Measurements from ENCODE around the gene METAP1.

METAP1 gene

DNA sequence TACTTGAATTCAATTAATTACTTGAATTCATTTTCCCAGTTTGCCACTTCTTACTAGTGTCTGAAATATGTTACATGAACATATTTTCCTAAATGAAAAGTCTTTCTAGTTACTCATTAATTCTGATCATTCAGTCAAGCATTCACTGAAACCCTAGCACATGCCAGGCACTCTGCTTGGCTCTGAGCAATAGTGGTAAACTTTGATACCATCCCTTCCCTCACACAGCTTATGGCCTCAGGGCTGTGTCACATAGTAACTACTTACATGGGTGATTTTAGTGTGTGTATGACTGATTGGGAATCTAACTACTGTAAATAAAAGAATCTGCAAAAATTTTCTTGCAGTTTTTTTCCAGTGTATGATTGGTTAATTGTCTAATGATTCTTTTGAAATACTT is 32.7 kb downstream of the METAP1 start:
- DNase-seq (ENCODE audit: low spot score) (no peak), ATAC-seq (ENCODE audit: low read depth) (peak; percentile 33; the same call in 1 of the 3 replicates)
- Histone ChIP-seq H3K4me3 (ENCODE audit: severe bottlenecking) (no peak overlapping the region), H3K36me3 (ENCODE audit: low read depth) (peaks cover 22% of the 10 kb centered on the region), H3K4me1 (ENCODE audit: insufficient read depth, poor library complexity, severe bottlenecking) (peaks cover 10% of the 10 kb centered on the region), H3K27ac (ENCODE audit: poor library complexity, severe bottlenecking) (no peak overlapping the region), H3K9me3 (ENCODE audit: severe bottlenecking) (no peaks in the 10 kb centered on the region), H3K27me3 (ENCODE audit: insufficient read depth, poor library complexity, severe bottlenecking) (no peaks in the 10 kb centered on the region)
- TF ChIP-seq, protein P1, sequence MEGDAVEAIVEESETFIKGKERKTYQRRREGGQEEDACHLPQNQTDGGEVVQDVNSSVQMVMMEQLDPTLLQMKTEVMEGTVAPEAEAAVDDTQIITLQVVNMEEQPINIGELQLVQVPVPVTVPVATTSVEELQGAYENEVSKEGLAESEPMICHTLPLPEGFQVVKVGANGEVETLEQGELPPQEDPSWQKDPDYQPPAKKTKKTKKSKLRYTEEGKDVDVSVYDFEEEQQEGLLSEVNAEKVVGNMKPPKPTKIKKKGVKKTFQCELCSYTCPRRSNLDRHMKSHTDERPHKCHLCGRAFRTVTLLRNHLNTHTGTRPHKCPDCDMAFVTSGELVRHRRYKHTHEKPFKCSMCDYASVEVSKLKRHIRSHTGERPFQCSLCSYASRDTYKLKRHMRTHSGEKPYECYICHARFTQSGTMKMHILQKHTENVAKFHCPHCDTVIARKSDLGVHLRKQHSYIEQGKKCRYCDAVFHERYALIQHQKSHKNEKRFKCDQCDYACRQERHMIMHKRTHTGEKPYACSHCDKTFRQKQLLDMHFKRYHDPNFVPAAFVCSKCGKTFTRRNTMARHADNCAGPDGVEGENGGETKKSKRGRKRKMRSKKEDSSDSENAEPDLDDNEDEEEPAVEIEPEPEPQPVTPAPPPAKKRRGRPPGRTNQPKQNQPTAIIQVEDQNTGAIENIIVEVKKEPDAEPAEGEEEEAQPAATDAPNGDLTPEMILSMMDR (IDR thresholded peaks at IDR 0.05; ENCODE audit: poor library complexity, severe bottlenecking): no peak

DNA sequence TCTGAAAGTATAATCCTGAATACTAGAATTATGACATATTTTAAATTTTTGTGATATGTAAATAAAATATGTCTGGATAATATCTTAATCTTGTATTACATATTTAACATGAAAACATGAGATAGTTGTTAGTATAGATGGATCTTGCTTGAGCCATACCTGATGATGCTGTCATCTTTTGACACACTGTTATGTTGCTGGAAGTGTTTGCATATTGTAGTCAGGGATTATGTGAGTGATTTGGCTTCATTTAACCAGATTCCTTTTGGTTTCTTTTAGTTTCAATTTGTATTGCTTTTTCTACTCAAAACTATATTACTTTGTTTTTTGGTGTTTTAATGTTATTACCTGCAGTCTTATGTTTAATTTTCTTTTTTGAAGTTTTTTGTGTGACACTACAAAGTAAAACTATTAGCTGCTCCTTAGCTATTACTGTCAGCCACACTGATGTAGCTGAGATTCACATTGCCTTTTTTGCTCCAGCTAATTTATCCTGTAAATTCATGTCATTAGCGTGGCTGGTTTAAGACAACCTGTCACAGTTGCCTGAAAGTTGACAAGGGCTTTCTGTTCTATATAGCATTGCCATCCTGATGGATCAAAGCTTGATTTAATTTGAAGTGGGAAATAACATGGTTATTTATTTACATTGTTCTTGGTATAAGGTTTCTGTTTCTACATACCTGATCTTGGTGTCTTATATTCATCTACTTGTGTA is 33.7 kb downstream of the METAP1 start:
- no peak overlapping the region for H3K27ac ChIP-seq (ENCODE audit: poor library complexity, severe bottlenecking)
- no peaks in the 10 kb centered on the region for H3K9me3 ChIP-seq (ENCODE audit: severe bottlenecking)
- peaks cover 22% of the 10 kb centered on the region for H3K36me3 ChIP-seq (ENCODE audit: low read depth)
- TF ChIP-seq, protein P1 (IDR thresholded peaks at IDR 0.05; ENCODE audit: poor library complexity, severe bottlenecking): no peak
- peak; percentile 48; the same call in 1 of the 3 replicates for ATAC-seq (ENCODE audit: low read depth)
- H3K4me3 ChIP-seq (ENCODE audit: severe bottlenecking): no peak overlapping the region
- DNase-seq (ENCODE audit: low spot score): no peak
- no peaks in the 10 kb centered on the region for H3K27me3 ChIP-seq (ENCODE audit: insufficient read depth, poor library complexity, severe bottlenecking)
- peaks cover 10% of the 10 kb centered on the region for H3K4me1 ChIP-seq (ENCODE audit: insufficient read depth, poor library complexity, severe bottlenecking)

DNA sequence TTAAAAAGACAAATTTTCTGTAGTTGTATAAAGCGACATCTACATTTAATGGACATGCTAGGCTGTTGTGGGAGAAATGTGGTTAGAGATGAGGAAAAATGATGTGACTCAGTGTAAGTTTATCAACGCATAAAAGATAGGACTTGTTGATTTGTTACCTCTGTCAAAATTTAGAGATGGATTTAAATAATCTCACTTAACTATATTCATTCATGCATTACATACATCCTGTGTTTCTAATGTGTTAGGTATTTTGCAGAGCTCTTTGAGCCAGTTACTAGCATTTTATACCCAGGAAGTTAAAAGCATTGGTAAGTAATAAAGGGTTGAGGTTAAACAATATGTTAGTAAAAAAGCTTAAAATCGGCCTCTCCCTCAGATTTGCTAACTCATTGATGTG is 34.3 kb downstream of the METAP1 start:
- Histone ChIP-seq H3K9me3 (ENCODE audit: severe bottlenecking) (no peaks in the 10 kb centered on the region), H3K4me1 (ENCODE audit: insufficient read depth, poor library complexity, severe bottlenecking) (peaks cover 10% of the 10 kb centered on the region), H3K4me3 (ENCODE audit: severe bottlenecking) (no peak overlapping the region), H3K27ac (ENCODE audit: poor library complexity, severe bottlenecking) (no peak overlapping the region), H3K27me3 (ENCODE audit: insufficient read depth, poor library complexity, severe bottlenecking) (no peaks in the 10 kb centered on the region), H3K36me3 (ENCODE audit: low read depth) (peaks cover 25% of the 10 kb centered on the region)
- ATAC-seq (ENCODE audit: low read depth): no peak; the same call in 2 of the 3 replicates
- TF ChIP-seq, protein P1 (IDR thresholded peaks at IDR 0.05; ENCODE audit: poor library complexity, severe bottlenecking): no peak
- no peak for DNase-seq (ENCODE audit: low spot score)

DNA sequence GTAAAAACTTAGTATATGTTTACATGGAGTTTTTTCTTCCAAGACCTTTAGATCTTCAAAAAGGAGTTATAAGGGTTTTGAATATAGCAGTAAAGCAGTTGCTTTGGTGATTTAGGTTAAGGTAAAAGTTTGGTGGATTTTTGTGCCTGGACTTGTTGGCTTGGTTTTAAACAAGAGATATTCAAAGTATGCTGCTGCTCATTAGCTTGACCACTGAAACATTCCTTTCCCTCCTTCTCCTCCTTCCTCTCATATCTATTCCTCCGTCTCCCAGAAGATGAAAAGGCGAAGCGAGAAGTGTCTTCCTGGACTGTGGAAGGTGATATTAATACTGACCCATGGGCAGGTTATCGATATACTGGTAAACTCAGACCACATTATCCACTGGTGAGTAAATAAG is 38.4 kb downstream of the METAP1 start:
- Histone ChIP-seq H3K27me3 (ENCODE audit: insufficient read depth, poor library complexity, severe bottlenecking) (no peaks in the 10 kb centered on the region), H3K36me3 (ENCODE audit: low read depth) (peaks cover 57% of the 10 kb centered on the region), H3K27ac (ENCODE audit: poor library complexity, severe bottlenecking) (no peak overlapping the region), H3K4me3 (ENCODE audit: severe bottlenecking) (no peak overlapping the region), H3K4me1 (ENCODE audit: insufficient read depth, poor library complexity, severe bottlenecking) (peaks cover 1% of the 10 kb centered on the region), H3K9me3 (ENCODE audit: severe bottlenecking) (peaks cover 9% of the 10 kb centered on the region)
- DNase-seq (ENCODE audit: low spot score) (no peak), ATAC-seq (ENCODE audit: low read depth) (no peak)
- TF ChIP-seq, protein P1 (IDR thresholded peaks at IDR 0.05; ENCODE audit: poor library complexity, severe bottlenecking): no peak

DNA sequence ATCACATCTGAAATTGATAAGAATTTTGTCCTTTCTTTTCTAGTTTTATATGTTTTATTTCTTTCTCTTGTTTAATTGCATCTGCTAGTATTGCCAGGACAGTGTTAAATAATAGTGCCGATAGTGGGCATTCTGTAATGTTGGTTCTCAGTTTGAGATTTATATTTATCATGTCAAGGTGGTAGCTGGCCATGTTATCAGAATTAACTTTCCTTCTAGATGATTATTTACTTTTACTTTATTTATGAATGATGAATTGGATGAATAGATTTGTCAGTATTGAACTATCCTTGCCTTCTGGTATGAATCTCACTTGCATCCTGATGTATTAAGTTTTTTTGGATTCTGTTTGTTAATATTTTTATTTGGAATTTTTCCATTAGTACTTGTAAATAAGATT is 42.7 kb downstream of the METAP1 start:
- DNase-seq (ENCODE audit: low spot score) (no peak), ATAC-seq (ENCODE audit: low read depth) (no peak)
- no peak overlapping the region for H3K27ac ChIP-seq (ENCODE audit: poor library complexity, severe bottlenecking)
- peaks cover 78% of the 10 kb centered on the region for H3K36me3 ChIP-seq (ENCODE audit: low read depth)
- H3K4me3 ChIP-seq (ENCODE audit: severe bottlenecking): no peak overlapping the region
- H3K4me1 ChIP-seq (ENCODE audit: insufficient read depth, poor library complexity, severe bottlenecking): no peaks in the 10 kb centered on the region
- H3K27me3 ChIP-seq (ENCODE audit: insufficient read depth, poor library complexity, severe bottlenecking): no peaks in the 10 kb centered on the region
- H3K9me3 ChIP-seq (ENCODE audit: severe bottlenecking): peaks cover 9% of the 10 kb centered on the region
- TF ChIP-seq, protein P1 (IDR thresholded peaks at IDR 0.05; ENCODE audit: poor library complexity, severe bottlenecking): no peak

Measured in RWPE2 (cell line).